Endodermal cell (in vitro differentiated cells): Measurements from ENCODE around the gene KIF5B. TPM values are rescaled to one million over a fixed set of nuclear protein-coding genes. Genes with fewer than 3 reads are reported as not detected.

ENCODE experiments used
- DNase-seq: peaks from one replicate; pipeline ENCODE4 v3.0.0-alpha.2; 2017
- H3K27ac ChIP-seq: 2 replicates; pipeline ENCODE4 v1.5.1; 2013; ENCODE audit warnings: mild to moderate bottlenecking, low read depth, low read length, moderate library complexity
- H3K27me3 ChIP-seq: 2 replicates; pipeline ENCODE4 v1.6.1; 2013; ENCODE audit warnings: mild to moderate bottlenecking, low read length, moderate library complexity; ENCODE audit not compliant: insufficient read depth, control insufficient read depth, poor library complexity, severe bottlenecking
- H3K36me3 ChIP-seq: 2 replicates; pipeline ENCODE4 v1.7.0; 2013; ENCODE audit warnings: mild to moderate bottlenecking, low read length, moderate library complexity; ENCODE audit not compliant: control insufficient read depth, insufficient read depth
- H3K4me1 ChIP-seq: one replicate; pipeline ENCODE4 v1.7.0; 2013; ENCODE audit warnings: low read length; ENCODE audit not compliant: control insufficient read depth, insufficient read depth
- H3K4me3 ChIP-seq: 2 replicates; pipeline ENCODE4 v1.5.1; 2013; ENCODE audit warnings: mild to moderate bottlenecking, low read length, moderate library complexity
- H3K9ac ChIP-seq: 2 replicates; pipeline ENCODE4 v1.6.1; 2013; ENCODE audit warnings: mild to moderate bottlenecking, low read length, moderate library complexity; ENCODE audit not compliant: poor library complexity, severe bottlenecking; ENCODE audit errors: extremely low read depth
- H3K9me3 ChIP-seq: 2 replicates; pipeline ENCODE4 v1.6.1; 2013; ENCODE audit warnings: mild to moderate bottlenecking, low read length, moderate library complexity; ENCODE audit not compliant: control insufficient read depth
- H3K27ac Mint-ChIP-seq: 2 replicates; pipeline ENCODE4 v1.8.0; 2020; ENCODE audit warnings: mixed read lengths
- H3K27me3 Mint-ChIP-seq: 2 replicates; pipeline ENCODE4 v1.8.0; 2021; ENCODE audit warnings: mild to moderate bottlenecking, mixed read lengths; ENCODE audit not compliant: insufficient read depth
- H3K36me3 Mint-ChIP-seq: 2 replicates; pipeline ENCODE4 v1.8.0; 2020; ENCODE audit warnings: low read depth, mixed read lengths
- H3K4me1 Mint-ChIP-seq: 2 replicates; pipeline ENCODE4 v1.8.0; 2020; ENCODE audit warnings: mixed read lengths
- H3K4me3 Mint-ChIP-seq: 2 replicates; pipeline ENCODE4 v1.8.0; 2020; ENCODE audit warnings: mild to moderate bottlenecking, moderate library complexity, mixed read lengths
- H3K9me3 Mint-ChIP-seq: 2 replicates; pipeline ENCODE4 v1.8.0; 2020; ENCODE audit warnings: mild to moderate bottlenecking, mixed read lengths
- CTCF ChIP-seq: fragments of 200-600 bp; sonication (generic); conservative IDR thresholded peaks from 2 replicates; pipeline ENCODE4 v1.5.0; 2021; ENCODE audit warnings: antibody characterized with exemption, mild to moderate bottlenecking
- WGBS, 2 experiments: methylation state at CpG; one replicate each; pipeline versions ENCODE4 v1.1.5 to v1.1.7; 2013; ENCODE audit warnings: missing lambda C conversion rate in 2 of 2, mixed read lengths in 1 of 2; ENCODE audit not compliant: insufficient coverage in 1 of 2, insufficient read length in 1 of 2; 5-methylcytosine and 5-hydroxymethylcytosine counted together
- total RNA-seq, 2 donors: library from RNA; stranded (reverse); fragmentation: NEBNext Ultra II Directional in 1 of 2; extraction: Animal tissue kit (Norgen Biotek cat#: 25700) in 1 of 2; gene quantifications; 2 replicates in 1 of 2; 3 replicates in 1 of 2; pipeline ENCODE4 v1.2.1, GENCODE V29; 2021

The KIF5B gene
- total RNA-seq, 2 donors from 2014 or later, result 90.8 to 104 TPM

- peaks cover 38% of the 10 kb centered on the region for H3K4me1 Mint-ChIP-seq
- Histone ChIP-seq H3K9ac (no peak overlapping the region), H3K9me3 (no peaks in the 10 kb centered on the region), H3K27ac (peak overlapping the region; percentile 91), H3K4me3 (no peak overlapping the region), H3K27me3 (no peaks in the 10 kb centered on the region), H3K36me3 (peaks cover 5% of the 10 kb centered on the region), H3K4me1 (peaks cover 5% of the 10 kb centered on the region)
- H3K27ac Mint-ChIP-seq, result peak overlapping the region; percentile 12
- no peak for TF ChIP-seq CTCF
- peaks cover 7% of the 10 kb centered on the region for H3K36me3 Mint-ChIP-seq
- no peak for DNase-seq
- no peaks in the 10 kb centered on the region for H3K9me3 Mint-ChIP-seq
- no peaks in the 10 kb centered on the region for H3K27me3 Mint-ChIP-seq
- WGBS, 2 experiments, result 69% methylated on average over 1 of the region's 1 CpG; no CpG with 5 or more reads in 1 of the 2 experiments
- H3K4me3 Mint-ChIP-seq, result no peak overlapping the region
Observed at GRCh38 chr10:32002531-32002930, 53.7 kb downstream of the KIF5B start.

DNA sequence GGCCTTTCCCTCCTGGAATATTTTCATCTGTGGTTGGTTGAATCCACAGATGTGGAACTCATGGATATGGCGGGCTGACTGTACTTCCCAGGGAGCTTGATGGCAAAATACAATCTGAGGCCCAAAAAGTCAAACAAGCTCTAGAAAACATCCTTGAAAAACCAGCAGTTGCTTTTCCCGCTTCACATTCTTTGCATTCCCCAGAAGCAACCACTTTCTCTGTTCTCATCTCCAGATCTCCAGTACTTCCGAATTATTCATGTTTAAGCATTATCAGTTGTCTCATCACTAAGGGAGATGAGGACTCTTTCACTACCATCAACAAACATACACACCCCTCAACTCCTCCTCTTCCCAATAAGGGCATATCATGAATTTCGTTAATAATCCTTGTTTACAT is 55.3 kb downstream of the KIF5B start:
- H3K36me3 ChIP-seq, result no peaks in the 10 kb centered on the region
- H3K9ac ChIP-seq, result no peak overlapping the region
- Mint-ChIP-seq H3K9me3 (no peaks in the 10 kb centered on the region), H3K27me3 (no peaks in the 10 kb centered on the region), H3K4me3 (no peak overlapping the region), H3K36me3 (peaks cover 2% of the 10 kb centered on the region), H3K27ac (peak overlapping the region; percentile 37), H3K4me1 (peaks cover 35% of the 10 kb centered on the region)
- H3K27me3 ChIP-seq, result no peaks in the 10 kb centered on the region
- peak; percentile 60 for DNase-seq
- WGBS, 2 experiments, result 0 to 60% methylated on average over 1 to 4 of the region's 4 CpGs
- H3K27ac ChIP-seq, result no peak overlapping the region
- no peak for TF ChIP-seq CTCF
- H3K9me3 ChIP-seq, result no peaks in the 10 kb centered on the region
- no peak overlapping the region for H3K4me3 ChIP-seq
- peaks cover 5% of the 10 kb centered on the region for H3K4me1 ChIP-seq

DNA sequence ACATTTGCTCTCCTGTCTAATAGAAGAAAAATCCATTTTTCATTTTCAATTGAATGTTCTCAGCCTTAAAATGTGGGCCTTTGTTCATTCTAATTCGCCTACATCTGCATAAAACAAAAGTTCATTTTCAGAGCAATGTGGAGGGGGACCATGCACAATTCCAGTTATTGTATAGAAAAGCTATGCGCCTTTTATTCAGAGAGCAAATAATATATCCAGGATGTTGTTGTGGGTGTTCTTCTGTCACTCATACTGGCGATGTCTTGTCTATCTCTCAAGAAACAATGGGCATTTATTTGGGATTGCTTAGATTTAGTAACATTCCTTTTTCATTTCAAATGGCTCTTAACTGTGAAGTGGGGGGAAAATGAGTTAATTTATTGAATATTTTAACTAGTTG is 56.4 kb downstream of the KIF5B start:
- no peak overlapping the region for H3K4me3 ChIP-seq
- whole genome bisulfite sequencing, 2 experiments, result 94% methylated on average over 2 to 3 of the region's 3 CpGs
- no peak for TF ChIP-seq CTCF
- Mint-ChIP-seq H3K9me3 (no peaks in the 10 kb centered on the region), H3K4me3 (no peak overlapping the region), H3K27me3 (no peaks in the 10 kb centered on the region), H3K27ac (no peak overlapping the region), H3K36me3 (no peaks in the 10 kb centered on the region), H3K4me1 (peaks cover 36% of the 10 kb centered on the region)
- no peak for DNase-seq
- H3K27ac ChIP-seq, result no peak overlapping the region
- no peaks in the 10 kb centered on the region for H3K27me3 ChIP-seq
- H3K36me3 ChIP-seq, result no peaks in the 10 kb centered on the region
- H3K9ac ChIP-seq, result no peak overlapping the region
- peaks cover 5% of the 10 kb centered on the region for H3K4me1 ChIP-seq
- H3K9me3 ChIP-seq, result no peaks in the 10 kb centered on the region
